PC-3 (cell line): ENCODE data around the gene USP33. TPM values are rescaled to one million over a fixed set of nuclear protein-coding genes. Genes with fewer than 3 reads are reported as not detected.

Source experiments
- ATAC-seq: fragments of 200-7000 bp; cut with Tn5 transposase; 2 replicates; pipeline ENCODE4 v1.9.1; 2020; ENCODE audit warnings: mild to moderate bottlenecking, moderate library complexity
- BruUV-seq: library from RNA; stranded (reverse); fragments of 400-500 nt; replicated peaks from 2 replicates; lab custom pipeline; 2021; lab: Mats Ljungman, UMichigan
- CTCF ChIA-PET: fragments of 300-600 bp; sonication (Branson Sonifier 250); formaldehyde crosslinking; loops from one replicate; lab custom pipeline; 2022; ENCODE audit warnings: antibody characterized with exemption; lab: Charles Lee
- POLR2A ChIA-PET: fragments of 300-600 bp; sonication (Branson Sonifier 250); formaldehyde crosslinking; loops from one replicate; lab custom pipeline; 2022; ENCODE audit warnings: antibody characterized with exemption; ENCODE audit not compliant: unreplicated experiment; lab: Charles Lee
- DNase-seq: peaks from one replicate; pipeline ENCODE4 v3.0.0-alpha.2; 2015
- H2AFZ ChIP-seq: fragments of 300-600 bp; sonication (generic); 2 replicates; pipeline ENCODE4 v1.6.0; 2016; ENCODE audit warnings: antibody characterized with exemption, low read length
- H3F3A ChIP-seq: fragments of 300-600 bp; sonication (generic); one replicate; pipeline ENCODE4 v1.6.0; 2017; ENCODE audit warnings: antibody characterized with exemption, low read length, control low read depth, mild to moderate bottlenecking; ENCODE audit not compliant: unreplicated experiment
- H3K27ac ChIP-seq: fragments of 300-600 bp; sonication (generic); 2 replicates; pipeline ENCODE4 v1.5.1; 2016; ENCODE audit warnings: mild to moderate bottlenecking, low read length
- H3K27me3 ChIP-seq: fragments of 300-600 bp; sonication (generic); 2 replicates; pipeline ENCODE4 v1.6.1; 2016; ENCODE audit warnings: low read length, mixed read lengths
- H3K36me3 ChIP-seq: fragments of 300-600 bp; sonication (generic); 2 replicates; pipeline ENCODE4 v1.6.1; 2016; ENCODE audit warnings: low read depth, mixed run types, low read length, mixed read lengths
- H3K4me1 ChIP-seq: fragments of 300-600 bp; sonication (generic); 2 replicates; pipeline ENCODE4 v1.5.1; 2016; ENCODE audit warnings: low read length; ENCODE audit not compliant: insufficient read depth
- H3K4me2 ChIP-seq: fragments of 300-600 bp; sonication (generic); 2 replicates; pipeline ENCODE4 v1.6.0; 2016; ENCODE audit warnings: low read length
- H3K4me3 ChIP-seq: fragments of 300-600 bp; sonication (generic); 2 replicates; pipeline ENCODE4 v1.5.1; 2016; ENCODE audit warnings: mild to moderate bottlenecking, low read length, mixed read lengths
- H3K79me2 ChIP-seq: fragments of 300-600 bp; sonication (generic); 2 replicates; pipeline ENCODE4 v1.6.1; 2017; ENCODE audit warnings: low read length, mixed read lengths
- H3K9ac ChIP-seq: fragments of 300-600 bp; sonication (generic); 2 replicates; pipeline ENCODE4 v1.6.0; 2016; ENCODE audit warnings: mild to moderate bottlenecking, low read length
- H3K9me2 ChIP-seq: fragments of 300-600 bp; sonication (generic); replicated peaks from 2 replicates; pipeline ENCODE4 v1.6.1; 2016; ENCODE audit warnings: mixed run types, low read length, mixed read lengths
- H3K9me3 ChIP-seq: fragments of 300-600 bp; sonication (generic); 2 replicates; pipeline ENCODE4 v1.6.1; 2016; ENCODE audit warnings: low read length, mixed read lengths
- H4K20me1 ChIP-seq: fragments of 300-600 bp; sonication (generic); 2 replicates; pipeline ENCODE4 v1.6.1; 2016; ENCODE audit warnings: low read length, mixed read lengths
- CTCF ChIP-seq: fragments of 300-600 bp; sonication (generic); conservative IDR thresholded peaks from 2 replicates; pipeline ENCODE4 v1.5.1; 2017; ENCODE audit warnings: antibody characterized with exemption, low read depth, mild to moderate bottlenecking, low read length
- EZH2 ChIP-seq: fragments of 300-600 bp; sonication (generic); IDR thresholded peaks from one replicate; pipeline ENCODE4 v1.6.1; 2017; ENCODE audit warnings: antibody characterized with exemption, mild to moderate bottlenecking, low read length; ENCODE audit not compliant: unreplicated experiment
- EZH2phosphoT487 ChIP-seq: fragments of 300-600 bp; sonication (generic); IDR thresholded peaks from 2 replicates; pipeline ENCODE4 v1.6.1; 2018; ENCODE audit warnings: mild to moderate bottlenecking, antibody characterized with exemption, low read length, borderline replicate concordance
- intact Hi-C: fragments of 100-400 bp; cut with micrococcal nuclease; formaldehyde crosslinking; loops from 2 replicates; pipeline ENCODE4 v1.9.0; 2023
- total RNA-seq: library from RNA; depleted of rRNA; stranded (reverse); fragments of >200 nt; gene quantifications from 2 replicates; pipeline ENCODE4 v1.2.3, GENCODE V29; 2014

Gene USP33
- total RNA-seq, 1 experiment from 2014 or later: 42.6 TPM

GRCh38 chr1:77686796-77687518 lies 72.7 kb downstream of the USP33 start:
- Histone ChIP-seq H3K9ac (no peak overlapping the region), H4K20me1 (peaks cover 3% of the 10 kb centered on the region), H3F3A (no peaks in the 10 kb centered on the region), H2AFZ (no peak overlapping the region), H3K79me2 (peaks cover 8% of the 10 kb centered on the region), H3K27me3 (no peaks in the 10 kb centered on the region), H3K4me3 (no peak overlapping the region), H3K4me2 (no peak overlapping the region), H3K36me3 (no peaks in the 10 kb centered on the region), H3K4me1 (peaks cover 10% of the 10 kb centered on the region), H3K27ac (no peak overlapping the region), H3K9me3 (no peaks in the 10 kb centered on the region), H3K9me2 (no peaks in the 10 kb centered on the region)
- no TSS peak for BruUV-seq
- DNase-seq (no peak), ATAC-seq (no peak)
- ChIA-PET POLR2A (no interaction called here), CTCF (no interaction called here)
- TF ChIP-seq EZH2phosphoT487 (no peak), EZH2 (no peak), CTCF (no peak)
- intact Hi-C loops: loop anchor here (10.0 kb wide), 1 partner anchor 138 kb away; no protein-coding TSS in a partner anchor

GRCh38 chr1:77683160-77684148 lies 76.2 kb downstream of the USP33 start:
- Histone ChIP-seq H3F3A (no peaks in the 10 kb centered on the region), H3K9ac (peak overlapping the region; percentile 94), H3K9me3 (no peaks in the 10 kb centered on the region), H3K27me3 (no peaks in the 10 kb centered on the region), H3K4me3 (peak overlapping the region; percentile 90), H3K27ac (peak overlapping the region; percentile 91), H4K20me1 (peaks cover 35% of the 10 kb centered on the region), H3K9me2 (no peaks in the 10 kb centered on the region), H3K79me2 (peaks cover 43% of the 10 kb centered on the region), H3K36me3 (no peaks in the 10 kb centered on the region), H3K4me2 (peak overlapping the region; percentile 97), H3K4me1 (peaks cover 29% of the 10 kb centered on the region), H2AFZ (peak overlapping the region; percentile 89)
- TSS peak; percentile 83 for BruUV-seq
- TF ChIP-seq CTCF (peak; percentile 81), EZH2phosphoT487 (no peak), EZH2 (no peak)
- POLR2A ChIA-PET: interaction anchor here (0.6 to 0.7 kb wide), 4 partner anchors 15 to 80 kb away, joined by 3 to 8 read pairs (median 4); no protein-coding TSS in a partner anchor
- CTCF ChIA-PET: interaction anchor here (0.6 kb wide), 2 partner anchors 61 to 535 kb away, joined by 6 to 8 read pairs; no protein-coding TSS in a partner anchor
- DNase-seq (peak; percentile 94), ATAC-seq (peak; percentile 81)
- intact Hi-C loops: loop anchor here (1.0 to 10.0 kb wide), 5 partner anchors 139 to 535 kb away; partner anchors contain the start of gene NEXN
